Gastroesophageal sphincter (tissue), 4 donors: ENCODE data around the gene EEFSEC. TPM values are rescaled to one million over a fixed set of nuclear protein-coding genes. Genes with fewer than 3 reads are reported as not detected.

Experiments used
- ATAC-seq: fragments of 150-250 bp; one replicate; pipeline ENCODE4 v1.9.1; 2016; ENCODE audit warnings: mild to moderate bottlenecking, moderate library complexity
- H3K27ac ChIP-seq, 4 donors: fragments of 200-600 bp; sonication (generic) in 3 of 4; 1 replicate in 3 of 4; 2 replicates in 1 of 4; pipeline ENCODE4 v1.5.1; 2016 to 2019
- H3K27me3 ChIP-seq: fragments of 200-600 bp; sonication (generic); one replicate; pipeline ENCODE4 v1.5.1; 2019
- H3K36me3 ChIP-seq, 2 donors: fragments of 200-600 bp; sonication (generic); one replicate each; pipeline ENCODE4 v1.5.1; 2019; ENCODE audit warnings: control low read depth in 1 of 2
- H3K4me1 ChIP-seq, 3 donors: fragments of 200-600 bp; sonication (generic); 1 replicate in 2 of 3; 2 replicates in 1 of 3; pipeline ENCODE4 v1.5.1; 2016 to 2019; ENCODE audit warnings: control low read depth in 2 of 3
- H3K4me3 ChIP-seq, 2 donors: fragments of 200-600 bp; sonication (generic); one replicate each; pipeline ENCODE4 v1.5.1; 2019; ENCODE audit warnings: mild to moderate bottlenecking in 1 of 2, moderate library complexity in 1 of 2
- H3K9me3 ChIP-seq, 3 donors: fragments of 200-600 bp; sonication (generic); one replicate each; pipeline ENCODE4 v1.5.1; 2017 to 2019; ENCODE audit warnings: control low read depth in 2 of 3
- EP300 ChIP-seq: sonication (generic); formaldehyde crosslinking; IDR thresholded peaks from one replicate; pipeline ENCODE4 v1.6.1; 2017; ENCODE audit warnings: antibody characterized with exemption, mild to moderate bottlenecking
- POLR2A ChIP-seq, 2 donors: fragments of 450-650 bp; IDR thresholded peaks; one replicate each; pipeline ENCODE4 v1.6.1; 2017; ENCODE audit warnings: antibody characterized with exemption in 2 of 2, mild to moderate bottlenecking in 2 of 2, moderate library complexity in 1 of 2
- POLR2AphosphoS5 ChIP-seq: sonication (generic); formaldehyde crosslinking; IDR thresholded peaks from one replicate; pipeline ENCODE4 v1.6.1; 2017; ENCODE audit warnings: antibody characterized with exemption
- WGBS, 2 donors: methylation state at CpG; one replicate each; pipeline ENCODE4 v1.1.5; 2018; ENCODE audit warnings: low coverage in 1 of 2; 5-methylcytosine and 5-hydroxymethylcytosine counted together
- total RNA-seq, 4 donors: library from RNA; depleted of rRNA; stranded (reverse); fragments of >200 nt; gene quantifications; one replicate each; pipeline ENCODE4 v1.1.0, GENCODE V29; 2016
- TF ChIP-seq, protein P1 (sequence below), 4 experiments: fragments of 200-600 bp in 2 of 4; fragments of 450-650 bp in 2 of 4; sonication (generic) in 1 of 4; IDR thresholded peaks; one replicate each; pipeline ENCODE4 v1.5.1; 2017 to 2019; ENCODE audit warnings: antibody characterized with exemption in 4 of 4, mild to moderate bottlenecking in 2 of 4, moderate library complexity in 2 of 4

Gene EEFSEC
- total RNA-seq, 4 donors from 2014 or later, result 5.8 to 16.5 (median 11.4) TPM

DNA sequence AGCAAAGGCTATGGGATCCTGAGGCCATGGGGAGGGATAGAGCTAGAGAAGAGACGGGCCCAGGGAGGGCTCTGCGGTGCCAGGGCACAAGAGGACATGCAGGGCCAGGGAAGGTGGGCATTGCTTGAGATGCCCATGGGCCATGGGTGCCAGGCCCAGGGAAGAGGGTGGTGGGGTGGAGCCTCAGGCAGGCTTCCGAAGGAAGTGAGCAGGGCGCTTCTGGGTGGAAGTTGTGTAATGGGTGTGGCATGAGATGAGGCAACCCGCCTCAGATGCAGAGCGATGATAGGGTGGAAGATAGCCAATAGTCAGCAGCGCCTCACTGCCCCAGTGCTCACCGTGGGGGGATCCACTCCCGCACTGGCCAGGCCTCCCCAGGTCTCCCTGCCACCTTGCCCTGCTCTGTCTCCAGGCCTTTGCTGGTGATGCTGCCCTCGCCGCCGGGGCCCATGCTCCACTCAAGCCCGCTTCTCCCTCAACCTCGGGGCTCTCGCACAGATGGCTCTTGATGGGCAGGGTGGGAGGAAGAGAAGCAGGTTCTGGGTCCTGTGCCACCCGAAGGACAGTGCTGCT, 262.0 kb downstream of the EEFSEC start:
- WGBS, 2 donors, result 69 to 92% methylated on average over 3 to 7 of the region's 16 CpGs
- H3K9me3 ChIP-seq, result no peaks in the 10 kb centered on the region
- H3K4me3 ChIP-seq, result no peak overlapping the region
- no peaks in the 10 kb centered on the region for H3K27me3 ChIP-seq
- no peak for ATAC-seq
- no peaks in the 10 kb centered on the region for H3K4me1 ChIP-seq
- H3K27ac ChIP-seq, result no peak overlapping the region
- no peaks in the 10 kb centered on the region for H3K36me3 ChIP-seq
- TF ChIP-seq POLR2A (IDR thresholded peaks at IDR 0.05) (no peak), EP300 (no peak)

DNA sequence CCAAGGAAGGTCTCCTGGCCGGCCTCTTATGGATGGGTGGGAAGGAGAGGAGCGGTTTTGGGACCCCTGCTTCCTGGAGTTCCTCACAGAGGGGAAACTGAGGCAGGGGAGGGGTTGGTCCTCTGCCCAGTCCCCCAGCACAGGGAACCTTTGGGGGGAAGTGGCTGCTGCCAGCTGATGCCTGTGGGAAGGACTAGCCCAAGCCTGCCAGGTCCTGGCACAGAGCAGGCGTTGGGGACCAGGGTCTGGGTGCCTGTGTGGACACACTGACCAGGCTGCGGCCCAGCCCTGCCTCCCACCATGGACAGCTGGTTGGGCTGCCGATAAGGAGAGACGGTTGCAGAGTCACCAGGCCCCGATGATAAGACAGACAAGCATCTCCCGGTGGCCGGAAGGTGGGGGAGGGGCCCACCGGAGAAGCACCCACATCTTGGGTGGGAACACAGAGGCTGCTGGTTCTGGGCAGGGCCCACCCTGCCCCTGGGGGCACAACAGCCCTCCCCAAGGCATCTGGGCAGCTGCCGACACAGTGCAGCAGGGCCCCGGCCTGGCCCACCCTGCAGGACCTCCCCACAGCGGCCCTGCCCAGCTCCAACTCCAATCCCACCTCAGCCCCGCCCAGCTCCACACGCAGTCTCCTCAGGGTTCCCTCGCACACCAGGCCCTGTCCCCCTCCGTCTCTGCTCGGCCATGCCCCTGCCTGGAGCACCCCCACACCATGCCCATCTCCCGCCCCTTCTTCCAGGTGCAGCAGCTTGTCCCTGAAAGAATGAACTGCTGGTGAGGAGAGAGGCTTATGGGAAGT, 262.7 kb downstream of the EEFSEC start:
- no peaks in the 10 kb centered on the region for H3K27me3 ChIP-seq
- WGBS, 2 donors, result 67% methylated on average over 1 of the region's 19 CpGs; no CpG with 5 or more reads in 1 of the 2 donors
- H3K36me3 ChIP-seq, result no peaks in the 10 kb centered on the region
- H3K4me1 ChIP-seq, result no peaks in the 10 kb centered on the region
- TF ChIP-seq POLR2AphosphoS5 (no peak), POLR2A (IDR thresholded peaks at IDR 0.05) (no peak), EP300 (no peak)
- TF ChIP-seq, protein P1, sequence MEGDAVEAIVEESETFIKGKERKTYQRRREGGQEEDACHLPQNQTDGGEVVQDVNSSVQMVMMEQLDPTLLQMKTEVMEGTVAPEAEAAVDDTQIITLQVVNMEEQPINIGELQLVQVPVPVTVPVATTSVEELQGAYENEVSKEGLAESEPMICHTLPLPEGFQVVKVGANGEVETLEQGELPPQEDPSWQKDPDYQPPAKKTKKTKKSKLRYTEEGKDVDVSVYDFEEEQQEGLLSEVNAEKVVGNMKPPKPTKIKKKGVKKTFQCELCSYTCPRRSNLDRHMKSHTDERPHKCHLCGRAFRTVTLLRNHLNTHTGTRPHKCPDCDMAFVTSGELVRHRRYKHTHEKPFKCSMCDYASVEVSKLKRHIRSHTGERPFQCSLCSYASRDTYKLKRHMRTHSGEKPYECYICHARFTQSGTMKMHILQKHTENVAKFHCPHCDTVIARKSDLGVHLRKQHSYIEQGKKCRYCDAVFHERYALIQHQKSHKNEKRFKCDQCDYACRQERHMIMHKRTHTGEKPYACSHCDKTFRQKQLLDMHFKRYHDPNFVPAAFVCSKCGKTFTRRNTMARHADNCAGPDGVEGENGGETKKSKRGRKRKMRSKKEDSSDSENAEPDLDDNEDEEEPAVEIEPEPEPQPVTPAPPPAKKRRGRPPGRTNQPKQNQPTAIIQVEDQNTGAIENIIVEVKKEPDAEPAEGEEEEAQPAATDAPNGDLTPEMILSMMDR (IDR thresholded peaks at IDR 0.05), result no peak
- no peaks in the 10 kb centered on the region for H3K9me3 ChIP-seq
- ATAC-seq, result no peak
- no peak overlapping the region for H3K4me3 ChIP-seq
- H3K27ac ChIP-seq, result no peak overlapping the region

DNA sequence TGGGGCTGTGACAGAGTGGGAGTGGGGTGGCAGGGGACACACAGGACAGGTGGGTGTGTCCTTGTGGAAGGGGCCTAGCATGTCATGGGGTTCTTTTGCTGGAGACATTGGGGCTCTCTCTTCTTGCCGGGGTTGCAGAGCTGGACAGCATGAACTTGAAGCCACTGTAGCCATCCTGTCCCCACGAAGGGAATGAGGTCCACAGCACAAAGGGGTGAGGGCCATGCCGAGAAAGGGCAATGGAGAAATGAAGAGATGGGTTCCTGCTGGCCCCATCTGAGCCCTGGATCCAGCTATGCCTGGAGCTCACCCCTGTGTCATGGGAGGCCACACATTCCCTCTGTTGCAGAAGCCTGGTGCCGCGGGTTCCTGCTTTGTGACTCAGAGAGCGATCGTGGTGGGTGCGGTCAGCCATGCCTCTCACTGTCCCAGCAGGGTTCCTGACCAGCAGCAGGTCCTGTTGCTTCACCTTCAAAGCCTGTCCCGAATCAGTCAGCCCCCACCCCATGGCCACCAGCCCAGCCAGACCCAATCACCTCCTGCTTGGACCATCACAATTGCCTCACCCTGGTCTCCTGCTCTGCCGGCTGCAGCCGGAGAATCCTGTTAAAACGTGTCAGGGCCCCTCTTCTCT, 263.4 kb downstream of the EEFSEC start:
- H3K27ac ChIP-seq, result no peak overlapping the region
- H3K27me3 ChIP-seq, result no peaks in the 10 kb centered on the region
- no peak for ATAC-seq
- no peaks in the 10 kb centered on the region for H3K4me1 ChIP-seq
- TF ChIP-seq, protein P1 (IDR thresholded peaks at IDR 0.05), result no peak
- TF ChIP-seq EP300 (no peak), POLR2AphosphoS5 (no peak), POLR2A (IDR thresholded peaks at IDR 0.05) (no peak)
- 59 to 70% methylated on average over 2 to 4 of the region's 12 CpGs for WGBS, 2 donors
- no peak overlapping the region for H3K4me3 ChIP-seq
- H3K36me3 ChIP-seq, result no peaks in the 10 kb centered on the region
- H3K9me3 ChIP-seq, result no peaks in the 10 kb centered on the region

- no peaks in the 10 kb centered on the region for H3K9me3 ChIP-seq
- WGBS, 2 donors, result 60 to 94% methylated on average over 1 to 2 of the region's 2 CpGs
- H3K27ac ChIP-seq, result no peak overlapping the region
- no peaks in the 10 kb centered on the region for H3K4me1 ChIP-seq
- H3K27me3 ChIP-seq, result no peaks in the 10 kb centered on the region
- TF ChIP-seq POLR2A (IDR thresholded peaks at IDR 0.05) (no peak), POLR2AphosphoS5 (no peak), EP300 (no peak)
- TF ChIP-seq, protein P1 (IDR thresholded peaks at IDR 0.05), result no peak
- H3K4me3 ChIP-seq, result no peak overlapping the region
- ATAC-seq, result no peak
- H3K36me3 ChIP-seq, result no peaks in the 10 kb centered on the region
Measured at GRCh38 chr3:128418900-128419299, 265.6 kb downstream of the EEFSEC start.

- no peak for ATAC-seq
- TF ChIP-seq EP300 (no peak), POLR2AphosphoS5 (no peak), POLR2A (IDR thresholded peaks at IDR 0.05) (no peak)
- TF ChIP-seq, protein P1 (IDR thresholded peaks at IDR 0.05), result no peak
- 89 to 93% methylated on average over 3 to 4 of the region's 4 CpGs for WGBS, 2 donors
- H3K36me3 ChIP-seq, result no peaks in the 10 kb centered on the region
- no peak overlapping the region for H3K27ac ChIP-seq
- H3K4me1 ChIP-seq, result no peaks in the 10 kb centered on the region
- no peaks in the 10 kb centered on the region for H3K9me3 ChIP-seq
- H3K27me3 ChIP-seq, result no peaks in the 10 kb centered on the region
- no peak overlapping the region for H3K4me3 ChIP-seq
Measured at GRCh38 chr3:128419311-128419710, 266.0 kb downstream of the EEFSEC start.
